Measurements from ENCODE around the gene PSMA4.

The PSMA4 gene

GRCh38 chr15:78540141-78540870 lies at the start of gene PSMA4:
PSMA4 (plus strand) TSS chr15:78540444; CDS start chr15:78541928, 1,484 bp downstream.
- peak within 1 kb of the TSS; percentile 81 for H3K4me3 ChIP-seq (ENCODE audit: low read depth, low read length)
- no peak for DNase-seq (ENCODE audit: low read depth)
- TF ChIP-seq CTCF (IDR thresholded peaks at IDR 0.05; ENCODE audit: control insufficient read depth, extremely low read depth, insufficient read depth) = no peak

GRCh38 chr15:78492872-78493271 lies 47.4 kb upstream of the PSMA4 start:
- H3K4me3 ChIP-seq (ENCODE audit: low read depth, low read length) = no peak overlapping the region
- DNase-seq (ENCODE audit: low read depth) = no peak
- TF ChIP-seq CTCF (IDR thresholded peaks at IDR 0.05; ENCODE audit: control insufficient read depth, extremely low read depth, insufficient read depth) = no peak

GRCh38 chr15:78501857-78502256 lies 38.4 kb upstream of the PSMA4 start:
- no peak for TF ChIP-seq CTCF (IDR thresholded peaks at IDR 0.05; ENCODE audit: control insufficient read depth, extremely low read depth, insufficient read depth)
- no peak for DNase-seq (ENCODE audit: low read depth)
- no peak overlapping the region for H3K4me3 ChIP-seq (ENCODE audit: low read depth, low read length)

GRCh38 chr15:78502641-78503040 lies 37.6 kb upstream of the PSMA4 start:
- DNase-seq (ENCODE audit: low read depth) = no peak
- TF ChIP-seq CTCF (IDR thresholded peaks at IDR 0.05; ENCODE audit: control insufficient read depth, extremely low read depth, insufficient read depth) = no peak
- H3K4me3 ChIP-seq (ENCODE audit: low read depth, low read length) = no peak overlapping the region

- H3K4me3 ChIP-seq (ENCODE audit: low read depth, low read length) = peak within 1 kb of the TSS; percentile 90
- peak; percentile 29; the same call in 1 of the 2 replicates for TF ChIP-seq CTCF (IDR thresholded peaks at IDR 0.05; ENCODE audit: control insufficient read depth, extremely low read depth, insufficient read depth)
- peak; percentile 98 for DNase-seq (ENCODE audit: low read depth)
Measured at GRCh38 chr15:78506971-78507830, 33.0 kb upstream of the PSMA4 start, which contains the start of gene HYKK. HYKK (plus strand) TSS chr15:78507577; CDS start chr15:78513089, 5,512 bp downstream.

- peak overlapping the region; percentile 90 for H3K4me3 ChIP-seq (ENCODE audit: low read depth, low read length)
- no peak for TF ChIP-seq CTCF (IDR thresholded peaks at IDR 0.05; ENCODE audit: control insufficient read depth, extremely low read depth, insufficient read depth)
- DNase-seq (ENCODE audit: low read depth) = no peak
Measured at GRCh38 chr15:78507831-78508160, 32.4 kb upstream of the PSMA4 start.

Measured in LNCaP clone FGC (cell line).